OCI-LY1 (cell line): ENCODE data around the gene POU2F1.

Experiments
- EZH2 ChIP-seq: fragments of 200-600 bp; sonication (generic), shearing (Covaris generic); IDR thresholded peaks from 2 replicates; pipeline ENCODE4 v1.8.0; 2017; ENCODE audit warnings: borderline replicate concordance, mixed run types, mild to moderate bottlenecking, antibody characterized with exemption, low read length, moderate library complexity, mixed read lengths
- TF ChIP-seq, protein P1 (sequence below): fragments of 200-600 bp; sonication (generic), shearing (Covaris generic); IDR thresholded peaks from 2 replicates; pipeline ENCODE4 v1.5.1; 2017; ENCODE audit warnings: mild to moderate bottlenecking, antibody characterized with exemption, low read length, moderate library complexity, mixed read lengths

DNA sequence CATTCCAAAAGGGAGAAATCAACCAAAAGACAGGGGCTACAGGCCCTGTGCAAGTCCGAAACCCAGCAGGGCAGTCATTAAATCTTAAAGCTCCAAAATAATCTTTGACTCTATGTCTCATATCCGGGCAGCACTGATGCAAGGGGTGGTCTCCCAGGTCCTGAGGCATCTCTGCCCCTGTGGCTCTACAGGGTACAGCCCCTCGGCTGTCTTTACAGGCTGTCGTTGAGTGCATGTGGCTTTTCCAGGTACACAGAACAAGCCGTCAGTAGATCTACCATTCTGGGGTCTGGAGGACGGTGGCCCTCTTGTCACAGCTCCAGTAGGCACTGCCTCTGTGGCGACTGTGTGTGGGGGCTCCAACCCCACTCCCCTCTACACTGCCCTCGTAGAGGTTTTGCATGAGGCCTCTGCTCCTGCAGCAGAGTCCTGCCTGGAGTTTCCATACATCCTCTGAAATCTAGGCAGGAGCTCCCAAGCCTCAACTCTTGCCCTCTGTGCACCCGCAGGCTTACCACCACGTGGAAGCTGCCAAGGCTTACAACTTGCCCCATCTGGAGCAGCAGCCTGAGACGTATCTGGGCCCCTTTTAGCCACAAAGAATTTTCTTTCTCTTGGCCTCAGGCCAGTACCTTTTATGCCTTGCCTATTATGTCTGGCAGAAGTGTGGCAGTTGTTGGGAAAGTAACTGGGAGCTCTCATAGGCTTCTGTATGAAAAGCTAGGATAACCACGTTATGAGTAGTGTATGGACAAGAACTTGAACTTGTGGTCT lies 52.5 kb downstream of the POU2F1 start:
- no peak for TF ChIP-seq EZH2
- TF ChIP-seq, protein P1, sequence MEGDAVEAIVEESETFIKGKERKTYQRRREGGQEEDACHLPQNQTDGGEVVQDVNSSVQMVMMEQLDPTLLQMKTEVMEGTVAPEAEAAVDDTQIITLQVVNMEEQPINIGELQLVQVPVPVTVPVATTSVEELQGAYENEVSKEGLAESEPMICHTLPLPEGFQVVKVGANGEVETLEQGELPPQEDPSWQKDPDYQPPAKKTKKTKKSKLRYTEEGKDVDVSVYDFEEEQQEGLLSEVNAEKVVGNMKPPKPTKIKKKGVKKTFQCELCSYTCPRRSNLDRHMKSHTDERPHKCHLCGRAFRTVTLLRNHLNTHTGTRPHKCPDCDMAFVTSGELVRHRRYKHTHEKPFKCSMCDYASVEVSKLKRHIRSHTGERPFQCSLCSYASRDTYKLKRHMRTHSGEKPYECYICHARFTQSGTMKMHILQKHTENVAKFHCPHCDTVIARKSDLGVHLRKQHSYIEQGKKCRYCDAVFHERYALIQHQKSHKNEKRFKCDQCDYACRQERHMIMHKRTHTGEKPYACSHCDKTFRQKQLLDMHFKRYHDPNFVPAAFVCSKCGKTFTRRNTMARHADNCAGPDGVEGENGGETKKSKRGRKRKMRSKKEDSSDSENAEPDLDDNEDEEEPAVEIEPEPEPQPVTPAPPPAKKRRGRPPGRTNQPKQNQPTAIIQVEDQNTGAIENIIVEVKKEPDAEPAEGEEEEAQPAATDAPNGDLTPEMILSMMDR: no peak
